Head of caudate nucleus (tissue), 42 donors: ENCODE data around the gene XRRA1.
"Not testable (repeated sequence)": the region's sequence is repeated elsewhere in the genome, so short reads cannot be mapped to it uniquely, and the experiment has no call there.

Experiments used
- DNase-seq, 42 donors: peaks; one replicate each; pipeline versions ENCODE4 v3.0.0 to v3.0.0-alpha.2; 2020 to 2021; ENCODE audit warnings: mixed read lengths in 7 of 42
- intact Hi-C: fragments of 100-400 bp; cut with DNase I; formaldehyde crosslinking; loops from one replicate; pipeline ENCODE4 v1.15.0; 2022

The XRRA1 gene

GRCh38 chr11:74923125-74923524 is 25.8 kb downstream of the XRRA1 start:
- DNase-seq, result no peak
- intact Hi-C loops, result no loop called here

DNA sequence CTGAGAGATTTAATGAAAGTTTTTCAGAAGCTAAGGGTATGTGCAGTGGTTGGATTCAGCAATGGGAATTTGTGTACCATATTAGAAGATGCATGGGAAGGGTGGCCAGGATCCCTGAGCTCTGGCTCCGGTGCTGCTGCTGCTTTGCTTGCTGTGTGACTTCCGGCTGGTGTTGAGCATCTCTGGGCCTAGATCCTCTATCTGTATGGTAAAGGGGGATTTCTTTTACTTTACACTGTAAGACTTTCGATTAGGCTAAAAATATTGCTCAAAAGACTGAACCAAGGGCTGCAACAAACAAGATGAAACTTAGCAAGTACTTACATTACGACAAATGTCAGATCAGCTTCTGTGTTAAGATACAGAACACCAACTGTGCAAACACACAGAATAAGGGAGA is 39.1 kb downstream of the XRRA1 start:
- DNase-seq, result no peak
- intact Hi-C loops, result no loop called here

DNA sequence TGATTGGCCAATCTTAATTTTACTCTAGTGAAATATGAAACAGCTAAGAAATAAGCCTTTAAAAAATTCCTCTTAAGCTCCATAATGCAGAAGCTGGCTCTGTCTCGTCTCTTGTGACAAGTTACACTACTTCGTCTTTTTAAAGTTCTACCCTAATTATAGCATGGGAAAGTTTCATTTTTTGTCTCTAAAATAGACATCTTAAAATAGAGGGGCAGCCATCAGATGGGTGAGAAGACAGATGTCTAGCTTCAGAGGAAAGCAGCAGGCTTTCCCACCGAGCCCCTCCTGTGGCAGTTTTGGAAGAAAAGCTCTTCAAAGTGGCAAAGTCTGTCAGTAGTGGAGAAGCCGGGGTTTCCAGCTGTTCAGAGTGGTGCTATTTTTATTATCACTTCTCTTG is 39.5 kb downstream of the XRRA1 start:
- DNase-seq, result no peak
- intact Hi-C loops, result no loop called here

- no peak for DNase-seq
- intact Hi-C loops, result no loop called here
Observed at GRCh38 chr11:74905326-74905725, 43.6 kb downstream of the XRRA1 start.

DNA sequence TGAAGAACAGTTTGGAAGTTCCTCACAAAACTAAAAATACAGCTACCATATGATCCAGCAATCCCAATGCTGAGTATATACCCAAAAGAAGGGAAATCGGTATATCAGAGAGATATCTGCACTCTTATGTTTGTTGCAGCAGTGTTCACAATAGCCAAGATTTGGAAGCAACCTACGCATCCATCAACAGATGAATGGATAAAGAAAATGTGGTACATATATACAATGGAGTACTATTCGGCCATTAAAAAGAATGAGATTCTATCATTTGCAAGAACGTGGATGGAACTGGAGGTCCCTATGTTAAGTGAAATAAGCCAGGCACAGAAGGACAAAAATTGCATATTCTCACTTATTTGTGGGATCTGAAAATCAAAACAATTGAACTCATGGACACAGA is 46.5 kb downstream of the XRRA1 start:
- intact Hi-C loops, result no loop called here

GRCh38 chr11:74896311-74896710 is 52.6 kb downstream of the XRRA1 start:
- intact Hi-C loops, result no loop called here
- DNase-seq, result no peak

More for the DNA sequence above, 46.5 kb downstream of the XRRA1 start:
- DNase-seq, result no peak

GRCh38 chr11:74895340-74896116 is 53.4 kb downstream of the XRRA1 start:
- no peak for DNase-seq
- intact Hi-C loops, result no loop called here

- intact Hi-C loops, result not testable (repeated sequence)
Observed at GRCh38 chr11:74893015-74893414, 55.9 kb downstream of the XRRA1 start.

DNA sequence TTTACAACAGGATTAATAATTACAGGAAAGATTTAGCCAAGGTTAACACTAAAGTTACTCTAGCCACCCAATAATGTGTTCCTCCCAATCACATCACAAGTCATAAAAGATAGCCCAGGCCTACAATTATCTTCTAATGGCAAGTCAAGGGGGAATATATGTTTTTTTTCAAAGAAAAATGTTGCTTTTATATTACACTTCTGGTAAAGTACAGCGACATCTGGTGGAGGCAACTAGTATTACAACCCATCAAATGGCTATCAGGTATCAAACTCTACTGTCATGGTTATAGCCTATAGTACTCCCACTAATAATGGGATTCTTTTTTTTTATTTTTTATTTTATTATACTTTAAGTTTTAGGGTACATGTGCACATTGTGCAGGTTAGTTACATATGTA is 71.8 kb downstream of the XRRA1 start:
- no peak for DNase-seq

More at GRCh38 chr11:74893015-74893414, 55.9 kb downstream of the XRRA1 start:
- DNase-seq, result not testable (repeated sequence)

DNA sequence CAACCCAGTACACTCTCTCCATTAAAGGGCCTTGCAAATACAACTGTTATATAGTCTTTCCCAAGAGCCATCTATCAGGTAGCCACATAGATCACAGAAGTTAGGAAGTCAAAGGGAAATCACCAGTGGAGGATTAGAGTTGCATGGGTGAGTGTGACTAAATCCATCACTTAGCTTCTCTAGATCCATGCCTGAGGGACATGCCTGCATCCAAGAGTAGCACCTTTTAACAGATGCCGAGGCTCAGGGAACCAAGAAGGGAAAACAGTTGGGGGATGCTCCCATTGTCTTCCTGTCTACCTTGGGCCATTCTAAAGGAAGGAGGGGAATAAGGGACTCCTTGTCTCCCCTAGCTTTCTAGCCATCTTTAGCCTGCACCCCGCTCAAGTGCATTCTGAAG is 77.9 kb downstream of the XRRA1 start:
- DNase-seq, result no peak
- intact Hi-C loops, result no loop called here

More for the DNA sequence above, 71.8 kb downstream of the XRRA1 start:
- intact Hi-C loops, result no loop called here

DNA sequence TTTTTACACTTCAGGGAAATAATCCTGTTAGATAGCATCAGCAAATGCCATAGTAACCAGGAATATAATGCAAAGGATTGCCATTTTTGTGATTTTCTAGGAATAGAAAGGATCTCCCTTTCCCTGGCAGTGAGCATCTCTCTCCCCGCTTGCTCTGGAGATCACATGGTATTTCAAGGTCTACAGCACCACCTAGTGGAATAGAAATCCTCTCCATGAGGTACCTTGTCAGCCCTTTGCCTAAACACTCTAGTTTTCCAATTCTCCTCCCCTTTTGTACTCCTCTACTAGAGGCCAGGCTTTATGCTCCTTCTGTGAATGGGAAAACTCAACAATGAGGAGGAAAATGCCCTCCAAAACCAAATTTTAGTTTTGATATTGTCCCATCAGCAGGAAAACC is 78.4 kb downstream of the XRRA1 start:
- intact Hi-C loops, result no loop called here
- no peak for DNase-seq

DNA sequence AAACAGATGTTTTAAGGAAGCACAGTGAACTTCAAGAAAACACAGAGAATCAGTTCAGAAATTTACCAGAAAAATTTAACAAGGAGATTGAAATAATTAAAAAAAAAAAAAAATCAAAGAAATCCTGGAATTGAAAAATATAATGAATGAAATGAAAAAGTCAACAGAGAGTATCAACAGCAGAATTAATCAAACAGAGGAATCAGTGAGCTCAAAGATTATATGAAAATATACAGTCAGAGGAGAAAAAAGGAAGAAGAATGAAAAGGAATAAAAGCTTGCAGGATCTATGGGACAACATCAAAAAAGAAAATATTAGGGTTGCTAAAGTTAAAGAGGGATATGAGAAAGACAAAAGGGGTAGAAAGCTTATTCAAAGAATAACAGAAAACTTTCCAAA is 82.3 kb downstream of the XRRA1 start:
- no peak for DNase-seq
- intact Hi-C loops, result no loop called here

- intact Hi-C loops, result no loop called here
- DNase-seq, result no peak
Observed at GRCh38 chr11:74863410-74863809, 85.5 kb downstream of the XRRA1 start.

GRCh38 chr11:74860743-74861142 is 88.1 kb downstream of the XRRA1 start:
- no peak for DNase-seq
- intact Hi-C loops, result no loop called here

DNA sequence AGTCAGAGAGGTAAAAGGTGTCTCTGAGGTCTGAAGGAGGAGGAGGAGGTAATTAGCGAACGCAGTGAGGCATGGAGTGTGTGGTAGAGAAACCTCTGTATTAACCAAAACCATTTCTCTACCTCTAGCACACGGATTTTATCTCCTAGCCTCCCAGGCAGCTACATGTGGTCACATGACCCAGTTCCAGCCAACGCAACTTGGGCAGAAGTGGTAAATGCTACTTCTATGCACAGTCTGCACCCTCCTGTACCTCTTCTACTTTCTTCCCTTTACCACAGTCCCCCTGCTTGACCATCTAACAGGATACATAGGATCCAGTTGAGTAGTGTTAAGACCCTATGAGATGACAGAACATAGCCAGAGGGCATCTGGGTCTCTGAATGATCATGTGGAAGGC is 95.7 kb downstream of the XRRA1 start:
- DNase-seq, result no peak
- intact Hi-C loops, result no loop called here

DNA sequence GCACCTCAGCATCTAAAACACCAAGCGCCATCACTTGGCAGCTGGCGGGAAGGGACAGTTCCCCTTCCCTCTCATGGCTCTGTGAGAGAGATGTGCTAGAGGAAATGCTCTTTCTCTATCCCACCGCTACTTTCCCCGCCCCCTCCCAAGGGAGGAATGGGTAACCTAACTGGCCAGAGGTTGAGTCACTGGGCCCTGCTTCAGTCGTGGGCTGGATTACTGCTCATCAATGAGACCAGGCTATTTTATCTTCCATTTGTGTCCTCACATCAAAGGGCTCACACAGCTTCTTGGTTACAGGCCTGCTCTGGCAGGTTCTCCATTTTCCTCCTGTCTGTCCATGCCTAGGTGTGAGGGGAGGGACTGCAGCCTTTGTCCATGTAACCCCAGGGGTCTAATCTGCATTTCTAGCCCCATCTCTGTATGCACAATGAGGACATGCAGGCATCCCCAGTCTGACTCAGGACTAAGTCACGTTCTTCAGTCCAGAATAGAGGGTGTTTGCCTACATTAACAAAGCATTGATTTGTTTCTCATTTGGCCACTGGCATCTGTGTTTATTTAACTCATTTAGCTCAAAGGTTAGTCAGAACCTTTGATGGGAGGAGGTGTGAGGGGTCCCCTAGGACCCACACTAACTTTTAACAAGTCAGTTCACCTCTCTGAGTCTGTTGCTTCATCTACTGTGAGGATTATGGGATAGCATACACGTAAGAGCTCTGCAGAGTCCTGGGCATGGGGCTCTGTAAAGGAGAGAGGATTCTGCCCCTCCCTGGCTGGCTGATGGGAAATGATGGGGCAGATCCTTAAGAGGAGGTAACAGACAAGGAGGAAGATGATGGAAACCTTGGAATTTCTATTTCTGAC is 99.1 kb downstream of the XRRA1 start:
- intact Hi-C loops, result no loop called here
- DNase-seq, result no peak

GRCh38 chr11:74847895-74848294 is 101.0 kb downstream of the XRRA1 start:
- DNase-seq, result no peak
- intact Hi-C loops, result no loop called here

- no peak for DNase-seq
- intact Hi-C loops, result no loop called here
Observed at GRCh38 chr11:74847395-74847794, 101.5 kb downstream of the XRRA1 start.

DNA sequence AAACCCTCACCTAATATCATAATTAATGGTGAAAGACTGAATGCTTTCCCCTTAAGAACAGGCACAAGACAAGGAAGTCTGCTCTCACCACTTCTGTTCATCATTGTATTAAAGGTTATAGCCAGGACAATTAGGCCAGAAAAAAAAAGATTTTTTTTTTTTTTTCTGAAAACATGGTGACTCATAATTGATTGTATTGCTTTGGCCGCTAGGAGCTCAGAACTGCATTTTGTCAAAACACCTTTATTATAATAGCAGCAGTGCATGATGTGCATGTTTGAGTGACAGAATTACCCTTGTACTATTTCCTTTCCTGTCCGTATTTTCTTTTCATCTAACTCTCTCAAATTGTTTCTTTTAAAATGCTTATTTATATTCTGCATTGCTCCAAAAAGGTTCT is 102.1 kb downstream of the XRRA1 start:
- intact Hi-C loops, result no loop called here
- DNase-seq, result no peak

DNA sequence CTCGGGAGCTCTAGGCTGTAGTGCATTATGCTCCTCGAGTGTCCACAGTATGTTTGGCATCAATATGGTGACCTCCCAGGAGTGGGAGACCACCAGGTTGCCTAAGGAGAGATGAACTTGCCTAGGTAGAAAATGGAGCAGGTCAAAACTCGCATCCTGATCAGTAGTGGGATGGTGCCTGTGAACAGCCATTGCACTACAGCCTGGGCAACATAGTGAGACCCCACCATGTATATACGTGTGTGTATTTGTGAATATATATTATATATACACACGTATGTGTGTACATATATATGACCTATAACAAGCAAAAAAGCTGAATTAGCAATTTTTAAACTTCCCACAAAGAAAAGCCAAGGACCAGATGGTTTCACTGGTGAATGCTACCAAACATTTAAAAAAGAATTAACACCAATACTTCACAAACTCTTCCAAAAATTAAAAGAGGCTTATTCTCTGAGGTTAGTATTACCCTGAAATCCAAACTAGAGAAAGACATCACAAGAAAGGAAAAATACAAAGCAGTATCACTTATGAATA is 102.8 kb downstream of the XRRA1 start:
- intact Hi-C loops, result no loop called here
- no peak for DNase-seq
